NCI-H524 treated with DMSO at 0.1 percent for 48 hours (cell line): Measurements from ENCODE around the gene LYPD8.

Experiments
- DNase-seq: peaks from one replicate; lab custom pipeline; 2025; lab: John Stamatoyannopoulos, UW

Gene LYPD8

GRCh38 chr1:248757784-248758195 is 2.2 kb upstream of the LYPD8 start:
- DNase-seq, result no peak

- no peak for DNase-seq
These were observed 1.1 kb upstream of the LYPD8 start for GRCh38 chr1:248756636-248757035.

DNA sequence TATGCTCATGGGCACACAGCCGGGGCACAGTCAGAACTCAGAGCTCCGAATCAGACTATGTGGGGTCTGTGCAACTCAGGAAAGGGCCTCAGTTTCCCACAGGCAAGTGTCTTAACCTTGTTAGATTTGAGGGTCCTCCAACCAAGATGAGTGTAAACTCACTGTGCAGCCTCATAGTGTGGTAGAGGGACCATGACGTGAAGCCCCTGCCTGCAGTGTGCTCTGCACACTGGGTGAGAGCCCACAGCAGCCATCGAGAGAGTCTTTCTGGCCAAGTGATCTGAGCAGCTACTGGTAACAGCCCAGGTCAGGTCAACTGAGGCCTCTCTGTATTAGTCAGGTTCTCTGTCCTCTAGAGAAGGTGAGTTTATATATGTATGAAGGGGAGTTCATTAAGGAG is 592 bp upstream of the LYPD8 start:
- no peak for DNase-seq

- no peak for DNase-seq
These were observed 1.8 kb downstream of the LYPD8 start for GRCh38 chr1:248753708-248754280.

DNA sequence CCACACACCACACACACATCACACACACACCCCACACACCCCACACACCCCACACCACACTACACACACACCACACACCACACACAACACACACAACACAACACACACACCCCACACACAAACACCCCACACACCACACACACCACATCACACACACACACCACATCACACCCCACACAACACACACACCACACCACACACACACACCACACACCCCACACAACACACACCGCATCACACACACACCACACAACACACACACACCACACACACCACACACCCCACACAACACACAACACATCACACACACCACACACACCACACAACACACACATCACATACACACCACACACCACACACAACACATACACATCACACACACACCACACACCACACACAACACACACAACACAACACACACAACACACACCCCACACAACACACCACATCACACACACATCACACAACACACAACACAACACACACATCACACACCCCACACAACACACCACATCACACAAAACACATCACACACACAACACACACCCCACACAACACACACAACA is 2.4 kb downstream of the LYPD8 start:
- no peak for DNase-seq

DNA sequence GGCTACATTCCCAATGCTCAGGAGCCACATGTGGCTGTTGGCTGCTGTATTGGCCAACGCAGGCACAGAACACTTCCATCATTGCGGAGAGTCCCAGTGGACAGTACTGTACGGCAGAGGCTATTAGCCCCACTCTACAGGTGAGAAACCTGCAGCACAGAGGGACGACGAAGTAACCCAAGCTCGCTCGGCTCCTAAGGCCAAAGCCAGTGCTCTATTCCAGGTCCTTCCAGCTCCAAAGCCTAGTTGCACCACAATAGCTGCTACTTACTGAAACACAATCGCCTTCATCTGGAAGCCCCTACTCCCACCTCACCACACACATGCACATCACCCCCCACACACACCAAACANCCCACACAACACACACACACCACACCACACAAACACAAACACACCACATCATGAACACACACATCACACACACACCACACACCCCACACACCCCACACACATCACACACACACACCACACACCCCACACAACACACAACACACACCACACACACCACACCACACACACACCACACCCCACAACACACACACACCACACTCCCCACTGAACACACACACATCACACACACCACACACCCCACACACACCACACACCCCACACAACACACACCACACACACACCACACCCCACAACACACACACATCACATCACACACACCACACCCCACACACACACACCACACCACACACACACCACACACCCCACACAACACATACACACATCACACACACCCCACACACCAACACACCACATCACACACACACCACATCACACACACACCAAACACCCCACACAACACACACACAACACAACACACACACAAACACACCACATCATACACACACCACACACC is 3.2 kb downstream of the LYPD8 start:
- no peak for DNase-seq

- no peak for DNase-seq
These were observed 3.9 kb downstream of the LYPD8 start for GRCh38 chr1:248751635-248752034.

- DNase-seq, result no peak
These were observed 4.4 kb downstream of the LYPD8 start for GRCh38 chr1:248751142-248751541.

DNA sequence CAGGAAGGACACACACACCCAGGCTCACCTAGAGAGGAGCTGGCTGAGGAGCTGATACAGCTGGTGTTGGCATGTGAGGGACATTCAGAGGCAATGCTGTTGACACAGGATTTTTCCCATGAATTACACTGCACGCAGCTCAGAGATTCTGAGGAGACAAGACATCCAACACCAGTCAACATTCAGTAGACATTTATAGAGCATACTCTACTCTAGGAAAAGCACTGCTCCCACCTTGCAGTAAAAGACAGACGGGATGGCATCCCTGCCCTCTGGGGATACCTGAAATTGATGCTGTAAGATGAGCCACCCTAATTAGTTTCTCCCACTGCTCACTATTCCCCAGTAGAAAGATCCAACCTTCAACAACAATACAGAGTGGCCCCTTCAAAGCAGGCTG is 5.1 kb downstream of the LYPD8 start:
- DNase-seq, result no peak

GRCh38 chr1:248748211-248748610 is 7.3 kb downstream of the LYPD8 start:
- no peak for DNase-seq

DNA sequence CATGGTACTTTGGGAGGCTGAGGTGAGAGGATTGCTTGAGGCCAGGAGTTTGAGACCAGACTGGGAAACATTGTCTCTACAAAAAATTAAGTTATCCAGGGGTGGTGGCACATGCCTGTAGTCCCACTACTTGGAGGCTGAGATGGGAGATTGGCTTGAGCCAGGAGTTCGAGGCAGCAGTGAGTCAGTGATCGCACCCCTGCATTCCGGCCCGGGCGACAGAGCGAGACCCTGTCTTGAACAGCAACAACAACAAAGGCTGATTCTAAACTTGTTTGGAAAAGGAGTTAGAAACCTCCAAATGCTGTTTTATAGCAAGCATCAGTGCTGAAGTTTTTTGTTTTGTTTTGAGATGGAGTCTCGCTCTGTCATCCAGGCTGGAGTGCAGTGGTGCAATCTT is 14.7 kb downstream of the LYPD8 start:
- DNase-seq, result no peak

DNA sequence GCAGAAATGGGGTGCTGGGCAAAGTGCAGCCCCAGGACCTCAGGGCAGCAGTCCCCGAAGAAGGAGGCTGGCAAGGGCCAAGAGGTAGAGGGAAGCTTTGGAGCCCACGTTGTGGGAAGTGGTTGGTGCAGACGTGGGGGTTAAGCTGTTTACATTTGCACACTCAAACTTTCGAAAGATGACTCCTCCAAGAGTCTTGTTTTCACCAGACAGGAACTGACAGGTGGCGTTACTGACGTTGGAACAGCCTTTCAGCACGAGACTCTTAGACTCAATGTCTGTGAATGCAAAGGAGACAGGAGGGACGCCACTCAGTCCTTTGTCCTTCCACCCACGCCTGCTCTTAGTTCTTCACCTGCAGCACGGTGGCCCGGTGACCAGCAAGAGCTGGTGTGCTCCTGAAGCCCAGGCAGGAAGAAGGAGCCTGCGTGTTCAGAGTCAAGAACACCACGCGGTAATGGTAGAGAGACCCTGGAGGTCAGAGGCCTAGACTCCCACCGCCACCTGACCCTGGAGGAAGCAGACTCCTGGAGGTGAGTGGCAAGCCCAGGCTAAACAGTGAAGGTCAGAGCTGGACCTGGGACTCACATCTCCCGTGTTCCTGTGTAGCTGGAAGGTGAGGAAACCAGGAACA is 15.9 kb downstream of the LYPD8 start:
- DNase-seq, result no peak

DNA sequence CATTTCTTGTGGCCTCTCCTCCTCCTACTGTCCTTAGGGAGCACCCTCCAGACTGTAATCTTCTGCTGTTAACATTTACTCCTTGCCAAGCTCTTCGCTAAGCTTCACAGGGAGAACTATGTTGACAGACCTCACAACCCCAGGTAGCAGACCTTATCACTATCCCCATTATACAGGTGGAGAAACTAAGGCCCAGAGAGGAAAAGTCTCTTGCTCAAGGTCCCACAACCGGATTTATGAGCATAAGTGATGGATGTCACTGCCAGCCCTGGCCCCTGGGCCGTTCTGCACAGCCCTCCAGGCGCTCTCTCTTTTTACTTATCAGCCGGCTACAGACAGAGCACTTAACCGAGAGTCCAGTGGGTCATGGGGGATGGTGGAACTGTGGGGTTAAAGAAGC is 18.1 kb downstream of the LYPD8 start:
- no peak for DNase-seq

- DNase-seq, result no peak
These were observed 18.6 kb downstream of the LYPD8 start for GRCh38 chr1:248736977-248737376.

DNA sequence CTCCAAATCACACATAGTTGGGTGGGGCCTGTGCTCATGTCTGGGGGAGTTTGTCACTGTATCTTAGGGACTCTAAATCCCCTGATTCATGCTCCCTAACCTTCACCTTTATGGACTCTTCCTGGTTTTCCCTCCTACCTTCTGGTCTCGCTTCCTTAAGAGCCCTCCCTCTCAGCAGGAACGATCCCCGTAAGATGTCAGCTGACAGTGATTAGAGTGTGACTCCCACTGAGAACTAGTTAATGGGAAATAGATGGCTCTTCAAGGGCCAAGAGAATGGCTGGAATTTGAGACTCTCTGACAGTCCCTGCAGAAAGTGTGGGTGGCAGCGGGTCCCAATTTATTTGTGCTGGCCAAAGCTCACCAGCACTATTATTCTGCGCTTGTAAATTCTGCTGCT is 22.0 kb downstream of the LYPD8 start:
- DNase-seq, result no peak

DNA sequence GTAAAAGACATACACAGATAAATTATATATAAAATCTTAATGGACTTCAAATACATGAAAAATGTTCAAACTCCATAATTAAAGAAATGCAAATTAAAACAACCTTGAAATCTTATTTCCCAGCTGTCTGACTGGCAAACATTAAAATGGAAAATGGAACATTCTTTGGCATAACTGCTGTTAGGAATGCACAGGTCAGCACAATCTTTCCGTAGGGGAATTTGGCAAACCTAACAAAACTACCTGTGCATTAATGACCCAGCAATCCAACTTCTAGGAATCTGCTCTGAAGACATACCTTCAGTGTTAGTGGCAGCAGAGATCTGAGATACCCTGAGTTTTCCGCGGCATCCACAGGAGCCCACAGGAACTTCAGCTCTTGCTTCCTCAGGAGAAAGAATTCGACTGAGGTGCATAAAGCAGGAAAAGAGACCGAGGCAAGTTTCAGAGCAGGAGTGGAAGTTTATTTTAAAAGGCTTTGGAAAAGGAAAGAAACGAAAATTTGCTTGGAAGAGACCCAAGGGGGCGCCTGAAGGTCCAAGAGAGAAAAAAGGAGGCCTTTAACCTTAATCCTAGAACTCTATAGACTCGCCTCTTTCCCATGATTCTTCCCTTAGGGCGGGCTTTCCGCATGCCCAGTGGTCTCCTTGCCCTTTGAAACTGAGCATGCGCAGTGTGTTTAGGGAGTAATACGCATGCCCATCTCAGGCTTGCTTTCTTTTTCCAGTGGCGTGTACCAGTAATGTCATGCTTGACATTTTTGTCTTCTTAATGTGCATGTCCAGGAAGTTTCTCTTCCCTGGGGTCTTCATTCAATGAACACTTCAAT is 24.8 kb downstream of the LYPD8 start:
- DNase-seq, result no peak

GRCh38 chr1:248714248-248714647 is 41.3 kb downstream of the LYPD8 start:
- no peak for DNase-seq

- no peak for DNase-seq
These were observed 45.2 kb downstream of the LYPD8 start for GRCh38 chr1:248710305-248710900.

DNA sequence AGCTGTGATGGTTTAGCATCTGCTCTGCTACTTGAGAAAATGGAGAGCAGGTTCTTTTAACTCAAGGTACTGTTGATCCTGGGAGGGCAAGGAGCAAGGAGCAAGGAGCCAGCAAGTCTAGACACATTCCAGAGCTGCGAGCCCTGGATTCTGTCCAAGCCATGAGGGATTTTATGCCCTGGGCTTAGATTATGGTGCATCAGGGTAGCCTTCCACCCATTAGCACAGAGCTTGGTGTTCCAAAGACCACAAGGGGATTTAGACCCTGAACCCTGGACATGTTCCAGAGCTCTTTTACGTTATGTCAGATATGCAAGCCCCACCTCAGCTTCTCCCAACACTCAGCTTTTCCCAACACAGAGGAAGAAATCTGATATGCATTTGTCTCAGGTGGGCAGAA is 51.0 kb downstream of the LYPD8 start:
- no peak for DNase-seq

GRCh38 chr1:248703674-248704073 is 51.9 kb downstream of the LYPD8 start:
- DNase-seq, result no peak

- DNase-seq, result no peak
These were observed 52.8 kb downstream of the LYPD8 start, which contains the start of gene OR14I1 for GRCh38 chr1:248702714-248703113. Gene OR14I1, minus strand, starts transcription at chr1:248702766.

- no peak for DNase-seq
These were observed 56.5 kb downstream of the LYPD8 start for GRCh38 chr1:248699099-248699498.
